GM12873 (cell line): ENCODE data around the gene RFTN2.

Experiments used
- CTCF ChIP-seq: IDR thresholded peaks from 2 replicates; pipeline ENCODE4 v1.5.1; 2012; ENCODE audit warnings: low read depth, mild to moderate bottlenecking, moderate library complexity, low read length, control low read depth; ENCODE audit not compliant: insufficient read depth; ENCODE audit errors: missing control alignments

The RFTN2 gene

GRCh38 chr2:197675246-197675645, at the start of gene RFTN2:
Gene RFTN2 (minus strand): TSS chr2:197675587. CDS start chr2:197675458, 129 bp downstream.
- TF ChIP-seq CTCF: no peak

- TF ChIP-seq CTCF: no peak
These were observed 42.5 kb upstream of the RFTN2 start for GRCh38 chr2:197717863-197718262.

- TF ChIP-seq CTCF: no peak
These were observed 37.9 kb upstream of the RFTN2 start for GRCh38 chr2:197713271-197713670.

GRCh38 chr2:197711578-197711977, 36.2 kb upstream of the RFTN2 start:
- TF ChIP-seq CTCF: no peak

- no peak for TF ChIP-seq CTCF
These were observed 35.1 kb upstream of the RFTN2 start for GRCh38 chr2:197710424-197711042.

GRCh38 chr2:197708331-197708730, 32.9 kb upstream of the RFTN2 start:
- no peak for TF ChIP-seq CTCF

GRCh38 chr2:197707316-197708213, 32.2 kb upstream of the RFTN2 start:
- peak; percentile 56 for TF ChIP-seq CTCF
